Measurements from ENCODE around the gene PAQR4.
A peak's percentile ranks its signal among the peaks of the same experiment; 100 is the strongest.

Gene PAQR4

DNA sequence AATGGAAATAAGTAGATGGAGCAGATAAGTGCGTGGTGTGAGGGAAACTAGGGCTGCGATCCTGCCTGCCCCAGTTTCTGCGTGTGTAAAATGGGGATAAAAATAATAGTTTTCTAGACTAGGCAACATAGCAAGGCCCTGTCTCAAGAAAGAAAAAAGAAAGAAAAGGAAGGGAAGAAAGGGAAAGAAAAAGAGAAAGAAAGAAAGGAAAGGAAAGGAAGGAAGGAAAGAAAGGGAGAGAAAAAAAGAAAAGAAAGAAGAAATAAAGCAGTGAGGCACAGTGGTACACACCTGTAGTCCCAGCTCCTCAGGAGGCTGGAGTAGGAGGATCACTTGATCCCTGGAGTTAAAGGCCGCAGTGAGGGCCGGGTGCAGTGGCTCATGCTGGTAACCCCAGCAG lies 13.3 kb downstream of the PAQR4 start:
- Histone ChIP-seq H2AFZ (ENCODE audit: low read length) (no peak overlapping the region), H3K36me3 (replicated peaks; ENCODE audit: insufficient read depth, low read length) (no peaks in the 10 kb centered on the region), H3K4me3 (ENCODE audit: low read length) (no peak overlapping the region), H3F3A (ENCODE audit: insufficient read depth, low read length) (0 out of 2 replicates have a peak, but pooled peaks cover 2% of the 10 kb centered on the region), H4K20me1 (ENCODE audit: insufficient read depth, low read length) (no peaks in the 10 kb centered on the region), H3K9ac (ENCODE audit: low read length) (no peak overlapping the region), H3K27ac (ENCODE audit: low read length) (no peak overlapping the region), H3K27me3 (replicated peaks; ENCODE audit: insufficient read depth, low read length) (peaks cover 35% of the 10 kb centered on the region), H3K9me3 (replicated peaks; ENCODE audit: insufficient read depth, low read length) (no peaks in the 10 kb centered on the region), H3K79me2 (ENCODE audit: low read length) (peaks cover 26% of the 10 kb centered on the region), H3K4me1 (ENCODE audit: low read length) (peaks cover 5% of the 10 kb centered on the region; the same call in 1 of the 2 replicates), H3K4me2 (ENCODE audit: low read depth, low read length) (no peak overlapping the region), H3K9me2 (replicated peaks; ENCODE audit: insufficient read depth, low read length) (no peaks in the 10 kb centered on the region)
- DNase-seq: no peak
- TF ChIP-seq EZH2phosphoT487 (IDR thresholded peaks at IDR 0.05; ENCODE audit: low read length) (no peak), EZH2 (optimal IDR thresholded peaks at IDR 0.05; ENCODE audit: low read depth, low read length) (no peak)
- TF ChIP-seq, protein P1, sequence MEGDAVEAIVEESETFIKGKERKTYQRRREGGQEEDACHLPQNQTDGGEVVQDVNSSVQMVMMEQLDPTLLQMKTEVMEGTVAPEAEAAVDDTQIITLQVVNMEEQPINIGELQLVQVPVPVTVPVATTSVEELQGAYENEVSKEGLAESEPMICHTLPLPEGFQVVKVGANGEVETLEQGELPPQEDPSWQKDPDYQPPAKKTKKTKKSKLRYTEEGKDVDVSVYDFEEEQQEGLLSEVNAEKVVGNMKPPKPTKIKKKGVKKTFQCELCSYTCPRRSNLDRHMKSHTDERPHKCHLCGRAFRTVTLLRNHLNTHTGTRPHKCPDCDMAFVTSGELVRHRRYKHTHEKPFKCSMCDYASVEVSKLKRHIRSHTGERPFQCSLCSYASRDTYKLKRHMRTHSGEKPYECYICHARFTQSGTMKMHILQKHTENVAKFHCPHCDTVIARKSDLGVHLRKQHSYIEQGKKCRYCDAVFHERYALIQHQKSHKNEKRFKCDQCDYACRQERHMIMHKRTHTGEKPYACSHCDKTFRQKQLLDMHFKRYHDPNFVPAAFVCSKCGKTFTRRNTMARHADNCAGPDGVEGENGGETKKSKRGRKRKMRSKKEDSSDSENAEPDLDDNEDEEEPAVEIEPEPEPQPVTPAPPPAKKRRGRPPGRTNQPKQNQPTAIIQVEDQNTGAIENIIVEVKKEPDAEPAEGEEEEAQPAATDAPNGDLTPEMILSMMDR (IDR thresholded peaks at IDR 0.05; ENCODE audit: low read length): no peak

DNA sequence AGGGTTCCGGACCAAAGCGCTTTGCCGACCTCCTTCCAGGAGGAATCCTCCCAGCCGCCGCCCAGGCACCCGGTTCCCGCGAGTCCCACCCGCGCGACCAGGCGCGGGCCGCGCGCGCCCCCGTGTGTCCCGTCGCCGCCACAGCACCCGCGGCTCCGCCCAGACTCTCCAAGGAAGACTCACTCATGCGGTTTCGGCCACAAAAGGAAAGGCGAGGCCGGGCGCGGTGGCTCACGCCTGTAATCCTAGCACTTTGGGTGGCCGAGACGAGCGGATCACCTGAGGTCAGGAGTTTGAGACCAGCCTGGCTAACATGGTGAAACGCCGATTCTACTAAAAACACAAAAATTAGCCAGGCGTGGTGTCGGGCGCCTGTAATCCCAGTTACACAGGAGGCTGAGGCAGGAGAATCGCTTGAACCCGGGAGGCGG lies 14.6 kb downstream of the PAQR4 start:
- Histone ChIP-seq H3K79me2 (ENCODE audit: low read length) (peaks cover 15% of the 10 kb centered on the region), H3K4me2 (ENCODE audit: low read depth, low read length) (peak overlapping the region; percentile 74; the same call in 1 of the 2 replicates), H3K9ac (ENCODE audit: low read length) (no peak overlapping the region), H3K4me1 (ENCODE audit: low read length) (peaks cover 5% of the 10 kb centered on the region; the same call in 1 of the 2 replicates), H3K27me3 (replicated peaks; ENCODE audit: insufficient read depth, low read length) (peaks cover 49% of the 10 kb centered on the region), H4K20me1 (ENCODE audit: insufficient read depth, low read length) (no peaks in the 10 kb centered on the region), H2AFZ (ENCODE audit: low read length) (peak overlapping the region; percentile 61; the same call in 1 of the 2 replicates), H3K9me3 (replicated peaks; ENCODE audit: insufficient read depth, low read length) (no peaks in the 10 kb centered on the region), H3K36me3 (replicated peaks; ENCODE audit: insufficient read depth, low read length) (no peaks in the 10 kb centered on the region), H3K27ac (ENCODE audit: low read length) (no peak overlapping the region), H3F3A (ENCODE audit: insufficient read depth, low read length) (0 out of 2 replicates have a peak, but pooled peaks cover 2% of the 10 kb centered on the region), H3K4me3 (ENCODE audit: low read length) (peak overlapping the region; percentile 43; the same call in 1 of the 2 replicates), H3K9me2 (replicated peaks; ENCODE audit: insufficient read depth, low read length) (no peaks in the 10 kb centered on the region)
- DNase-seq: peak; percentile 70
- no peak for TF ChIP-seq EZH2phosphoT487 (IDR thresholded peaks at IDR 0.05; ENCODE audit: low read length)
- no peak for TF ChIP-seq EZH2 (optimal IDR thresholded peaks at IDR 0.05; ENCODE audit: low read depth, low read length)
- TF ChIP-seq, protein P1 (IDR thresholded peaks at IDR 0.05; ENCODE audit: low read length): peak; percentile 90

DNA sequence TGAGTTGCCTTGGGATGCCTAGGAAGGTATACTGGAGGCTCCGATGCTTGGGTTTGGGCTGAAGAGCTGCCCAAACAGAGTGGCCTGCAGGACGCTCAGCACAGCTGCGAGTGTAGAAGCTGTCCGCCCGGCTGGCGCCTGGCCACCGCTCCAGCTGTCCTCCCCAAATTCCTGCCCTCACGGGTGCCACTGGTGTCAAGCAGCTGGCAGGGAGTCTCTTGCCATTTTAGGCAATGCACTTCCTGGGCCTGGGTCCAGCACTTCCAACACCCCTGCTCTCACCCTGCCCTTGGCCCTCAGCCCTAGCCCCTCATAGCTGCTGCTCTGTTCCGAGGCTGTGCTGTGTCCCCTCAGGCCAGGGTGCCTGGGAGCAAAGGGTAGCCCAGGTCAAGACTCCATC lies 16.3 kb downstream of the PAQR4 start:
- Histone ChIP-seq H3K4me1 (ENCODE audit: low read length) (peaks cover 5% of the 10 kb centered on the region; the same call in 1 of the 2 replicates), H3K27ac (ENCODE audit: low read length) (no peak overlapping the region), H3K79me2 (ENCODE audit: low read length) (no peaks in the 10 kb centered on the region), H3K27me3 (replicated peaks; ENCODE audit: insufficient read depth, low read length) (peaks cover 66% of the 10 kb centered on the region), H3K4me2 (ENCODE audit: low read depth, low read length) (no peak overlapping the region), H3K9me2 (replicated peaks; ENCODE audit: insufficient read depth, low read length) (no peaks in the 10 kb centered on the region), H3K36me3 (replicated peaks; ENCODE audit: insufficient read depth, low read length) (no peaks in the 10 kb centered on the region), H3F3A (ENCODE audit: insufficient read depth, low read length) (0 out of 2 replicates have a peak, but pooled peaks cover 2% of the 10 kb centered on the region), H2AFZ (ENCODE audit: low read length) (no peak overlapping the region), H3K9me3 (replicated peaks; ENCODE audit: insufficient read depth, low read length) (no peaks in the 10 kb centered on the region), H3K4me3 (ENCODE audit: low read length) (no peak overlapping the region), H3K9ac (ENCODE audit: low read length) (no peak overlapping the region), H4K20me1 (ENCODE audit: insufficient read depth, low read length) (no peaks in the 10 kb centered on the region)
- DNase-seq: no peak
- TF ChIP-seq, protein P1 (IDR thresholded peaks at IDR 0.05; ENCODE audit: low read length): no peak
- no peak for TF ChIP-seq EZH2 (optimal IDR thresholded peaks at IDR 0.05; ENCODE audit: low read depth, low read length)
- no peak for TF ChIP-seq EZH2phosphoT487 (IDR thresholded peaks at IDR 0.05; ENCODE audit: low read length)
